GM23338 (cell line): ENCODE data around the gene IBA57. TPM values are rescaled to one million over a fixed set of nuclear protein-coding genes. Genes with fewer than 3 reads are reported as not detected.

Experiments used
- ATAC-seq: fragments of 200-7000 bp; cut with Tn5 transposase; 3 replicates; pipeline ENCODE4 v1.9.1; 2020
- DNase-seq: peaks from one replicate; pipeline ENCODE4 v3.0.0-alpha.2; 2015; ENCODE audit warnings: low spot score
- H2AFZ ChIP-seq: fragments of 200-600 bp; sonication (generic); 2 replicates; pipeline ENCODE4 v1.8.0; 2016; ENCODE audit warnings: antibody characterized with exemption, mild to moderate bottlenecking, moderate library complexity
- H3F3A ChIP-seq: fragments of 200-600 bp; sonication (generic); replicated peaks from 2 replicates; pipeline ENCODE4 v1.8.0; 2017; ENCODE audit warnings: antibody characterized with exemption, mixed run types, low read depth
- H3K27ac ChIP-seq: fragments of 200-600 bp; sonication (generic); 2 replicates; pipeline ENCODE4 v1.6.1; 2016; ENCODE audit warnings: low read depth
- H3K27me3 ChIP-seq: fragments of 200-600 bp; sonication (generic); 2 replicates; pipeline ENCODE4 v1.8.0; 2016; ENCODE audit warnings: mild to moderate bottlenecking, mixed run types, moderate library complexity; ENCODE audit not compliant: insufficient read depth
- H3K36me3 ChIP-seq: fragments of 200-600 bp; sonication (generic); 2 replicates; pipeline ENCODE4 v1.8.0; 2016; ENCODE audit warnings: mild to moderate bottlenecking; ENCODE audit not compliant: insufficient read depth
- H3K4me1 ChIP-seq: fragments of 200-600 bp; sonication (generic); 2 replicates; pipeline ENCODE4 v1.8.0; 2016; ENCODE audit warnings: mild to moderate bottlenecking, moderate library complexity; ENCODE audit not compliant: insufficient read depth
- H3K4me2 ChIP-seq: fragments of 200-600 bp; sonication (generic); 2 replicates; pipeline ENCODE4 v1.7.1; 2017; ENCODE audit warnings: mixed run types
- H3K4me3 ChIP-seq: fragments of 200-600 bp; sonication (generic); 2 replicates; pipeline ENCODE4 v1.6.1; 2016; ENCODE audit warnings: mixed run types
- H3K79me2 ChIP-seq: fragments of 200-600 bp; sonication (generic); replicated peaks from 2 replicates; pipeline ENCODE4 v1.8.0; 2017; ENCODE audit warnings: mild to moderate bottlenecking; ENCODE audit not compliant: insufficient read depth
- H3K9me2 ChIP-seq: fragments of 200-600 bp; sonication (generic); 2 replicates; pipeline ENCODE4 v1.8.0; 2017; ENCODE audit not compliant: insufficient read depth
- H4K20me1 ChIP-seq: fragments of 200-600 bp; sonication (generic); replicated peaks from 2 replicates; pipeline ENCODE4 v1.8.0; 2017; ENCODE audit warnings: mild to moderate bottlenecking; ENCODE audit not compliant: insufficient read depth
- H3K27ac Mint-ChIP-seq: 2 replicates; pipeline ENCODE4 v1.8.0; 2020; ENCODE audit warnings: inconsistent platforms, mild to moderate bottlenecking, moderate library complexity, mixed read lengths
- H3K27me3 Mint-ChIP-seq: 3 replicates; pipeline ENCODE4 v1.8.0; 2022; ENCODE audit warnings: low read depth, mild to moderate bottlenecking, moderate library complexity, mixed read lengths, inconsistent platforms; ENCODE audit not compliant: insufficient read depth, poor library complexity
- H3K36me3 Mint-ChIP-seq: 3 replicates; pipeline ENCODE4 v1.8.0; 2021; ENCODE audit warnings: low read depth, mild to moderate bottlenecking, inconsistent platforms, moderate library complexity, mixed read lengths
- H3K4me1 Mint-ChIP-seq: 3 replicates; pipeline ENCODE4 v1.8.0; 2020; ENCODE audit warnings: mild to moderate bottlenecking, inconsistent platforms, mixed read lengths
- H3K4me3 Mint-ChIP-seq: 3 replicates; pipeline ENCODE4 v1.8.0; 2021; ENCODE audit warnings: moderate library complexity, mild to moderate bottlenecking, inconsistent platforms, mixed read lengths
- H3K9me3 Mint-ChIP-seq: 3 replicates; pipeline ENCODE4 v1.8.0; 2020; ENCODE audit warnings: moderate library complexity, mild to moderate bottlenecking, inconsistent platforms, mixed read lengths
- CREB1 ChIP-seq: fragments of 250-450 bp; sonication (Bioruptor Pico); IDR thresholded peaks from 2 replicates; pipeline ENCODE4 v1.5.0; 2020; ENCODE audit warnings: low read depth, mild to moderate bottlenecking, moderate library complexity
- CTCF ChIP-seq, 2 experiments: fragments of 200-600 bp in 1 of 2; sonication (generic) in 1 of 2; conservative IDR thresholded peaks; 2 replicates each; pipeline versions ENCODE4 v1.5.1 to v1.6.1; 2016 to 2017; ENCODE audit warnings: antibody characterized with exemption in 2 of 2, low read depth in 2 of 2, mild to moderate bottlenecking in 2 of 2, moderate library complexity in 1 of 2
- ETS1 ChIP-seq: IDR thresholded peaks from 2 replicates; pipeline ENCODE4 v1.6.1; 2016; ENCODE audit warnings: antibody characterized with exemption
- EZH2 ChIP-seq: fragments of 200-600 bp; sonication (generic); IDR thresholded peaks from one replicate; pipeline ENCODE4 v1.8.0; 2017; ENCODE audit warnings: antibody characterized with exemption, mild to moderate bottlenecking, low read depth; ENCODE audit not compliant: unreplicated experiment
- EZH2phosphoT487 ChIP-seq: fragments of 200-600 bp; sonication (generic); IDR thresholded peaks from one replicate; pipeline ENCODE4 v1.8.1; 2018; ENCODE audit warnings: antibody characterized with exemption; ENCODE audit not compliant: unreplicated experiment
- JUNB ChIP-seq: IDR thresholded peaks from one replicate; pipeline ENCODE4 v1.6.1; 2016; ENCODE audit warnings: antibody characterized with exemption; ENCODE audit not compliant: unreplicated experiment
- NANOG ChIP-seq: IDR thresholded peaks from 2 replicates; pipeline ENCODE4 v1.6.1; 2016; ENCODE audit warnings: antibody characterized with exemption, borderline replicate concordance
- POLR2AphosphoS5 ChIP-seq: IDR thresholded peaks from 2 replicates; pipeline ENCODE4 v1.6.1; 2016; ENCODE audit warnings: antibody characterized with exemption, low read depth
- REST ChIP-seq: IDR thresholded peaks from one replicate; pipeline ENCODE4 v1.6.1; 2018; ENCODE audit warnings: antibody characterized with exemption; ENCODE audit not compliant: unreplicated experiment
- STAT1 ChIP-seq: IDR thresholded peaks from one replicate; pipeline ENCODE4 v1.6.1; 2016; ENCODE audit warnings: antibody characterized with exemption; ENCODE audit not compliant: unreplicated experiment
- ZNF114 ChIP-seq: fragments of 250-450 bp; sonication (Bioruptor Pico); IDR thresholded peaks from 2 replicates; pipeline ENCODE4 v1.5.0; 2020; ENCODE audit warnings: mild to moderate bottlenecking, moderate library complexity
- ZNF331 ChIP-seq: fragments of 250-450 bp; sonication (Bioruptor Pico); IDR thresholded peaks from 2 replicates; pipeline ENCODE4 v1.5.0; 2020; ENCODE audit warnings: low read depth, mild to moderate bottlenecking, moderate library complexity
- ZNF462 ChIP-seq: fragments of 250-450 bp; sonication (Bioruptor Pico); IDR thresholded peaks from 2 replicates; pipeline ENCODE4 v1.5.0; 2020; ENCODE audit warnings: mild to moderate bottlenecking, moderate library complexity
- polyA plus RNA-seq: library from polyadenylated mRNA; unstranded; fragments of >200 nt; fragmentation: Nextera tagmentation; extraction: Ambion mirVana; gene quantifications from 2 replicates; pipeline ENCODE4 v1.2.1, GENCODE V29; 2016
- total RNA-seq: library from RNA; depleted of rRNA; stranded (reverse); fragments of >200 nt; shearing (Covaris generic); gene quantifications from 2 replicates; pipeline ENCODE4 v1.2.3, GENCODE V29; 2014

The IBA57 gene
- total and polyA plus RNA-seq, 2 experiments from 2014 or later: 1.1 to 10.3 TPM

GRCh38 chr1:228215663-228216116 lies 50.1 kb downstream of the IBA57 start:
- H3K4me1 ChIP-seq: no peaks in the 10 kb centered on the region
- H3K27ac Mint-ChIP-seq: no peak overlapping the region
- peak overlapping the region; percentile 19; the same call in 1 of the 3 replicates for H3K4me3 Mint-ChIP-seq
- no peaks in the 10 kb centered on the region for H3K79me2 ChIP-seq
- H3F3A ChIP-seq: no peaks in the 10 kb centered on the region
- H3K4me1 Mint-ChIP-seq: 0 out of 3 replicates have a peak, but pooled peaks cover 3% of the 10 kb centered on the region
- H3K4me3 ChIP-seq: no peak overlapping the region
- H3K36me3 Mint-ChIP-seq: peaks cover 33% of the 10 kb centered on the region
- H3K36me3 ChIP-seq: 0 out of 2 replicates have a peak, but pooled peaks cover 7% of the 10 kb centered on the region
- H3K27me3 Mint-ChIP-seq: peaks cover 15% of the 10 kb centered on the region
- ATAC-seq (no peak), DNase-seq (no peak)
- H4K20me1 ChIP-seq: peaks cover 8% of the 10 kb centered on the region
- no peak overlapping the region for H2AFZ ChIP-seq
- H3K9me3 Mint-ChIP-seq: peaks cover 3% of the 10 kb centered on the region; the same call in 1 of the 3 replicates
- H3K9me2 ChIP-seq: no peaks in the 10 kb centered on the region
- no peak overlapping the region for H3K4me2 ChIP-seq
- H3K27ac ChIP-seq: no peak overlapping the region
- no peak for TF ChIP-seq CTCF (conservative IDR thresholded peaks at IDR 0.05; ENCODE audit: low read depth in 2 of 2)
- no peak for TF ChIP-seq REST
- no peak for TF ChIP-seq ZNF331 (CRISPR knock-in tag)
- TF ChIP-seq EZH2phosphoT487: no peak
- TF ChIP-seq POLR2AphosphoS5: no peak
- no peak for TF ChIP-seq ZNF114 (CRISPR knock-in tag)
- no peak for TF ChIP-seq ETS1
- no peak for TF ChIP-seq NANOG
- TF ChIP-seq CREB1 (CRISPR knock-in tag): no peak
- no peak for TF ChIP-seq JUNB
- TF ChIP-seq ZNF462 (CRISPR knock-in tag): no peak
- no peak for TF ChIP-seq STAT1
- no peak for TF ChIP-seq EZH2
- H3K27me3 ChIP-seq: peaks cover 18% of the 10 kb centered on the region
